Osteocyte (in vitro differentiated cells): ENCODE results near the gene COL4A2. TPM values are rescaled to one million over a fixed set of nuclear protein-coding genes. Genes with fewer than 3 reads are reported as not detected.

Source experiments
- DNase-seq: peaks from one replicate; pipeline ENCODE4 v3.0.0; 2021; ENCODE audit warnings: mixed read lengths; ENCODE audit not compliant: unreplicated experiment; ENCODE audit errors: extremely low spot score
- H3K27ac Mint-ChIP-seq: one replicate; pipeline ENCODE4 v1.8.0; 2021; ENCODE audit warnings: mild to moderate bottlenecking, mixed read lengths; ENCODE audit not compliant: unreplicated experiment
- H3K27me3 Mint-ChIP-seq: one replicate; pipeline ENCODE4 v1.8.0; 2021; ENCODE audit warnings: mixed read lengths; ENCODE audit not compliant: unreplicated experiment
- H3K36me3 Mint-ChIP-seq: one replicate; pipeline ENCODE4 v1.8.0; 2021; ENCODE audit warnings: mixed read lengths; ENCODE audit not compliant: unreplicated experiment
- H3K4me1 Mint-ChIP-seq: one replicate; pipeline ENCODE4 v1.8.0; 2021; ENCODE audit warnings: mixed read lengths; ENCODE audit not compliant: unreplicated experiment
- H3K4me3 Mint-ChIP-seq: one replicate; pipeline ENCODE4 v1.8.0; 2021; ENCODE audit warnings: mild to moderate bottlenecking, moderate library complexity, mixed read lengths; ENCODE audit not compliant: unreplicated experiment
- H3K9me3 Mint-ChIP-seq: one replicate; pipeline ENCODE4 v1.8.0; 2021; ENCODE audit warnings: mixed read lengths; ENCODE audit not compliant: unreplicated experiment
- CTCF ChIP-seq: fragments of 200-600 bp; sonication (generic); IDR thresholded peaks from 2 replicates; pipeline ENCODE4 v1.5.0; 2021; ENCODE audit warnings: antibody characterized with exemption, mild to moderate bottlenecking, moderate library complexity
- total RNA-seq: library from RNA; stranded (reverse); gene quantifications from 2 replicates; pipeline ENCODE4 v1.2.1, GENCODE V29; 2021

COL4A2 gene
- total RNA-seq, 1 donor from 2014 or later, result 2,001 TPM

GRCh38 chr13:110467516-110468110 lies 160.5 kb downstream of the COL4A2 start:
- peaks cover 12% of the 10 kb centered on the region for H3K4me1 Mint-ChIP-seq
- peaks cover 59% of the 10 kb centered on the region for H3K36me3 Mint-ChIP-seq
- no peak for DNase-seq
- H3K27me3 Mint-ChIP-seq, result no peaks in the 10 kb centered on the region
- no peak overlapping the region for H3K4me3 Mint-ChIP-seq
- H3K9me3 Mint-ChIP-seq, result no peaks in the 10 kb centered on the region
- peak overlapping the region; percentile 27 for H3K27ac Mint-ChIP-seq
- no peak for TF ChIP-seq CTCF

- peaks cover 12% of the 10 kb centered on the region for H3K4me1 Mint-ChIP-seq
- DNase-seq, result no peak
- no peaks in the 10 kb centered on the region for H3K9me3 Mint-ChIP-seq
- peak overlapping the region; percentile 34 for H3K27ac Mint-ChIP-seq
- peaks cover 55% of the 10 kb centered on the region for H3K36me3 Mint-ChIP-seq
- TF ChIP-seq CTCF, result no peak
- H3K27me3 Mint-ChIP-seq, result no peaks in the 10 kb centered on the region
- no peak overlapping the region for H3K4me3 Mint-ChIP-seq
These were observed 162.0 kb downstream of the COL4A2 start for GRCh38 chr13:110468986-110469495.

GRCh38 chr13:110469597-110469996 lies 162.5 kb downstream of the COL4A2 start:
- peaks cover 12% of the 10 kb centered on the region for H3K4me1 Mint-ChIP-seq
- no peak overlapping the region for H3K27ac Mint-ChIP-seq
- peaks cover 58% of the 10 kb centered on the region for H3K36me3 Mint-ChIP-seq
- H3K27me3 Mint-ChIP-seq, result no peaks in the 10 kb centered on the region
- no peak overlapping the region for H3K4me3 Mint-ChIP-seq
- no peak for DNase-seq
- TF ChIP-seq CTCF, result no peak
- H3K9me3 Mint-ChIP-seq, result no peaks in the 10 kb centered on the region

GRCh38 chr13:110470272-110471009 lies 163.4 kb downstream of the COL4A2 start:
- Mint-ChIP-seq H3K27me3 (no peaks in the 10 kb centered on the region), H3K27ac (no peak overlapping the region), H3K4me1 (peaks cover 12% of the 10 kb centered on the region), H3K9me3 (no peaks in the 10 kb centered on the region), H3K4me3 (no peak overlapping the region), H3K36me3 (peaks cover 62% of the 10 kb centered on the region)
- no peak for TF ChIP-seq CTCF
- DNase-seq, result no peak

- Mint-ChIP-seq H3K27ac (peak overlapping the region; percentile 27), H3K9me3 (no peaks in the 10 kb centered on the region), H3K4me3 (no peak overlapping the region), H3K4me1 (peaks cover 12% of the 10 kb centered on the region), H3K36me3 (peaks cover 63% of the 10 kb centered on the region), H3K27me3 (no peaks in the 10 kb centered on the region)
- DNase-seq, result no peak
- TF ChIP-seq CTCF, result no peak
These were observed 164.2 kb downstream of the COL4A2 start for GRCh38 chr13:110471156-110471832.
